Head of caudate nucleus (tissue), 42 donors: ENCODE results near the gene TMEM14C.
"Not testable (repeated sequence)": the region's sequence is repeated elsewhere in the genome, so short reads cannot be mapped to it uniquely, and the experiment has no call there.

Experiments
- DNase-seq, 42 donors: peaks; one replicate each; pipeline versions ENCODE4 v3.0.0 to v3.0.0-alpha.2; 2020 to 2021; ENCODE audit warnings: mixed read lengths in 7 of 42
- intact Hi-C: fragments of 100-400 bp; cut with DNase I; formaldehyde crosslinking; loops from one replicate; pipeline ENCODE4 v1.15.0; 2022

TMEM14C gene

DNA sequence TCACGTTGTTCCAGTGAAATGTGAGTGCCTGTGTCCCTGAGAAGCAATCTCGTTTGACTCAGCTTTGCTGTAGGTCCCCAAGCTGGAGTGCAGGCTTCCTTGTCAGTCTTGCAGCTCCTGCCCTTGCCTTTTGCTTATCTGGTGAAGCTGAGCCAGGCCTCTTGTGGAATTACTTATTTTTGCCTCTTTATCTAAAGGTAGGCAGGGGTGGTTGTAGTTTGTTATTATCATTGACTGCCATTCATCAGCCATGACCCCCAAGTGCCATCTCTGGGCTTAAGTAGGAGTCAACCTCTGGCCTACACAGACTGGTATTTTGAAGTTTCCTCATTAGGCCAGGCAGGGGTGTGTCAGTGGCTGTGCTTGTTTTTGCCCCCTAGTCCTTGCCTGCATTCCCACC, 26.9 kb downstream of the TMEM14C start:
- DNase-seq, result no peak
- intact Hi-C loops, result no loop called here

DNA sequence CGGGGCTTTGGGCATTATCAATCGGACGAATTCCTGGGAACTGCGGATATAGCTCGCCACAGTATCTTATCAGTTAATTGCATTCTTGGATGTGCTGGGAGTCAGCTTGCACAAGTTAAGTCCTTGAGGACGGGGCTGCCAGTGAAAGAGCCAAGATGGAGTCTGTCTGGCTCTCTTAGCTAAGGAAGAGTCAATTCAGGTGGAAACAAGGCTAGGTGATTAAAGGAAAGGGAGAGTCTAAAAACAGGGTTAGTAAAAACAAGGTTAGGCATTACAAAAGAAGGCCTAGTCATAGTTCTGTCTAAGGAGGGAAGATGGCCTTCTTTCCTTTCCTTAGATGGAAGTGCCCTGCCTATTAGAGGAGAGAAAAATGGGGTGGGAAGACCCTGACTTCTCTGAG, 27.7 kb downstream of the TMEM14C start:
- DNase-seq, intact Hi-C loops: not testable (repeated sequence)

DNA sequence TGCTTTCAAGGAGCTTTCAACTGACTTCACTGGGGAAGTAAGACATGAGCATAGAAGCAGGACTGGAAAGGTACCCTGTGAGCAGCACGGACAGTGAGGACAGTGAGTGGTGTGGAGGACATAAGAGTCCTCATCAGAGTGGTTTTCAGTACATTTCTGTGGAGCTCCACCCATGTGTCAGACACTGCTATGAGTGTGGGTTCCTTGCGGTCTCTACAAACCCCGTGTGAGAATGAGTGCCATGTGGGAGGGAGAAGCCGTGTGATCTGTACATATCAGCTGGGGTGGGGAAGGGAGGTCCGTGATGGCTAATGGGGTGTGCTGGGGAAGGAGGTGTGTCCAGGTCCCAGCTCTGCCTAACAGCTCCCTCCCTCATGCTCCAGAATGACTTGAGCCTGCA, 28.9 kb downstream of the TMEM14C start:
- intact Hi-C loops, DNase-seq: not testable (repeated sequence)

DNA sequence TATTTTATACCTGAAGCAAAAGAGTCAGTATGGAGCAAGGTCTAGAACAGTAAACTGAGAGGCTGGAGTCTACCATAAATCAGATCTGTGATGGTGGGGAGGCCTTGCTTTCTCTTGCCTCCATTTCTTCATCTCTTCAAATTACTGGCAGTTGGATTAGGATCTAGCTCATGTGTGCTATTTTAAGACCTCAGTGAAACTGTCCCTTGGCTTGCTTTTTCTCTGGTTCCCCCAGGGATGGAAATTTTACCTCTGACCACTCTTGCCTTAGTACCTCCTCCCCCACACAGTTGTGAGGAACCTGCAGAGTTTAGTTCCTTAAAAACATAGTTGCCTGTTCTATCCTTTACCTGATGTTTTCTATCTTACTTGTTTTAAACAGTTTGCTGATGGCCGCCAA, 33.2 kb downstream of the TMEM14C start:
- intact Hi-C loops, result no loop called here
- no peak for DNase-seq

DNA sequence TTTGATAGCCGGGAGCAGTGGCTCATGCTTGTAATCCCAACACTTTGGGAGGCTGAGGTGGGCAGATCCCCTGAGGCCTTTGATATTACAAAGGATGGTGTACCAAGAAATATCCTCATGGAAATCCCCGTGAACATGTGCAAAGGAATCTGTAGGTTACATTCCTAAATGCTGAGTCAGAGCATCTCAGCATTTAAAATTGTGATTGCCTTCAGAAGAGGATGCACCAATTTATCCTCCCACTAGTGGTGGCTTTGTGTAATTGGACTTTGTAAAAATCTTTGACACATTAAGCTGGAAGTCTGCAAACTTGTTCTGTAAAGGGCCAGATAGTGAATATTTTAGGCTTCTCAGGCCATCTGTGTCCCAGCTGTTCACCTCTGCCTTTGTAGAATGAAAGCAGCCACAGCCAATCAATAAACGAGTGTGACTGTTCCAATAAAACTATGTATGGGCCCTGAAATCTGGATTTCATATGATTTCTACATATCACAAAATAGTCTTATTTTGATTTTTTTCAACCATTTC, 36.5 kb downstream of the TMEM14C start:
- intact Hi-C loops, result no loop called here
- DNase-seq, result peak in 2 of 42 donors; percentile 6 to 7

DNA sequence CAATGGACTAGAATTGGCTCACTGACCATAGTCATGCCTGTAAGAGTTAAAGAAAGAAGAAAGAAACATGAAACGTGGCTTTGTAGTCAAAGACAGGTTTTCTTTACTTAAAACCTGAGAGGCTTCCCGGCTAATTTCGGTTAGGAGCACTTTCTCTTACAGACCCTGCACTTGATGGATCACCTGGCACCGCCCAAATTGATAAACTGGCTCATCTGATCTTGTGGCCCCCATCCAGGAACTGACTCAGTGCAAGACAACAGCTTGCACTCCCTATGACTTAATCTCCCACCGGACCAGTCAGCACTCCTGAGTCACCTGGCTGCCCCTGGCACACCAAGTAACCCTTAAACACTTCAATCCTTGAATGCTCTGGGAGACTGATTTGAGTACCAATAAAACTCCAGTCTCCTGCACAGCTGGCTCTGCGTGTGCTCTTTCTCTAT, 37.0 kb downstream of the TMEM14C start:
- no peak for DNase-seq
- intact Hi-C loops, result no loop called here

DNA sequence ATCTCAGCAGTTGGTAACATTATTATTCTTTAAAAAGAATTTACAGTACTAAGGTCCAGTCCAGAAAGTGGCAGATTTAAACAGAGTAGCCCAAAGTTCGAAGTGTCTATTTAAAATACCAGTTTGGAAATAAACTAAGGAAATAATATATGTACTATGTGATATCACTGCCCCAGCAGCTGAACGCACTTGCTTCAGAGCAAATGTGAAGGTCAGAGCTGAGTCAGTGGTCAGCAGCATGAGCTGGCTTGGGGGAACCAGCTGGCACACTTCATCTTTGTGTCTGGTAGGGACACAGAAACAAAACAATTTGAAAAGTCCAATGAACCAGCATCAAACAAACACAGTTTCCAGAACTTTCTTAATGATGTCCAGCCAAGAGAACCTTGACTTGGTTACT, 40.1 kb downstream of the TMEM14C start:
- peak in 1 of 42 donors; percentile 42 for DNase-seq
- intact Hi-C loops, result no loop called here

DNA sequence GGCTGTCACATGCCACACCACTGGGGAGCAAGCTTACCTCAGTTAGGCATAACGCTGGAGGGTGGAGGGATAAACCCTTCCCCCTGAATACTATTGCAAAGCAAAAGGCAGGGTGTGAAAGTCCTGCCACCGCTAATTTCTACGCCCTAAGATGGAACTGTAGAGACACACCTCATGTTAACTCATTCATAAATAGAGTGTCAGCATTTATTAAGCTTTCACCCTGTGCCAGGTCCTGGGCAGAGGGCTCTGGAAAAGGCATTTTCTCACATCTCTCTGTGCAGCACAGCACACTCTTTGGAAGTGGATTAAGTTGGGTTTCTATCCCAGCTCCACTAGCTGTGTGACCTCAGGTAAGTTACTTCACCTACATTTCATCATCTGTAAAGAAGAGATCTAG, 46.5 kb downstream of the TMEM14C start:
- intact Hi-C loops, result no loop called here
- no peak for DNase-seq

DNA sequence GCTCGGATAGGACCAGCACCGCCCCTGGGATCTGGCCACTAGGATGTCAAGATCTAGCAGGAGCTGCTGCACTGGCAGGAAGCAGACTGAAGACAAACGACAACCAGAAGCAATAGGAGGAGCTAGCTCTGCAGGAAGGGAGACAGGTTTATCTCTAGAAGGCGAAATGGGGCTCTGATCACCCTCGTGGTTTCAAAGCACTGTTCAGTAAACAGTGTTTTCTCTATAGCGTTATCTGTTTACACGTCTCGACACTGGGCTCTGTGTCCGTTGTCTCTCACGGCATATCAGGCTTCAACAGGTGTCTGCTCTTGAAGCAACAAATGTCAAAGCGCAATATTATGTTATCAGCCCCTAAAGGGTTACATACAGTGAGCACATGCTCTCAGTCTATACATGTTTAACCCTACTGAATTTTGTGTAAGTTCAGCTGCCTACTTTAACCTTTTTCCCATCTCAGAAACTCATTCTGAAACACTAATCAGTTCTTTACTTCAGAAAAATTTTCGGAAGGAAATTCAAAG, 48.6 kb downstream of the TMEM14C start:
- no peak for DNase-seq
- intact Hi-C loops, result no loop called here

DNA sequence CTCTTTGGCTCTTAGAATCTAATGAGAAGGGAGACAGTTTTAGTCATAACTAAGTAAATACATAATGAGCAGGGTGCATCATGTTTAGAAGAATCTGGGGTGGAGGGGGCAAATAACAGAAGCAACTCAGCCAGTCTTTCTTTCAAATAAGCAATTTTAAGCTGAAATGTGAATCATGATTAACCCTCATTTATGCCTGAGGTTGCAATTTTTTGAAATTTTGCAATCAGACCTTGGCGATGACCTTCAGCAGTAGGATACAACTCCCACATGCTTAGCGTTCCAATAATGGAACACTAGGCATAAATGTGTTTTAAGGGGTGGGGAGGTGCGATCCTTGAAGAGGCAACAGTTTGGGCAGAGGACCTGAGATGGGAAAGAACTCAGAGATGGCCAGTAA, 55.4 kb downstream of the TMEM14C start:
- no peak for DNase-seq
- intact Hi-C loops, result no loop called here

DNA sequence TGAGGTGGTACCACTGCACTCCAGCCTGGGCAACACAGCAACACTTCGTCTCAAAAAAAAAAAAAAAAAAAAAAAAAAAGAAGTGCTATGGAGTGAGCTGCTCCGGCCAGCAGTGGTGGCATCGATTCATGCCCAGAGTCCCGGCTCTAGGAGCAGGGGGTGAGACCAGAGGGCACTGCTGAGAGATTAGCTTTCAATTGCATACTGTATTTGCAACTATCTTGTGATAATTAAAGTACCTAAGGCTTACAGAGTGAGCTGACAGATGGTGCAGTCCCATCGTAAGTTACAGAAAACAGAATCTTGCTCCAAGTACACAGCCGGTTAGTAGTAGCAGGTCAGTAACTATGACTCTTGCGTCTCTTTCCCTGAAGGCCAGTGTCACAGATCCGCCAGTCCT, 56.2 kb downstream of the TMEM14C start:
- DNase-seq, result no peak
- intact Hi-C loops, result no loop called here
